IPS DF 4.7 (cell line): ENCODE data around the gene CST3.
"Not testable (repeated sequence)": the region's sequence is repeated elsewhere in the genome, so short reads cannot be mapped to it uniquely, and the experiment has no call there.

Experiments
- DNase-seq: peaks from one replicate; pipeline ENCODE4 v3.0.0-alpha.2; 2013; ENCODE audit warnings: low spot score; ENCODE audit errors: extremely low read depth

Gene CST3

GRCh38 chr20:23662276-23662870 is 24.6 kb upstream of the CST3 start:
- DNase-seq: no peak

- DNase-seq: no peak
Measured at GRCh38 chr20:23661002-23661429, 23.3 kb upstream of the CST3 start.

DNA sequence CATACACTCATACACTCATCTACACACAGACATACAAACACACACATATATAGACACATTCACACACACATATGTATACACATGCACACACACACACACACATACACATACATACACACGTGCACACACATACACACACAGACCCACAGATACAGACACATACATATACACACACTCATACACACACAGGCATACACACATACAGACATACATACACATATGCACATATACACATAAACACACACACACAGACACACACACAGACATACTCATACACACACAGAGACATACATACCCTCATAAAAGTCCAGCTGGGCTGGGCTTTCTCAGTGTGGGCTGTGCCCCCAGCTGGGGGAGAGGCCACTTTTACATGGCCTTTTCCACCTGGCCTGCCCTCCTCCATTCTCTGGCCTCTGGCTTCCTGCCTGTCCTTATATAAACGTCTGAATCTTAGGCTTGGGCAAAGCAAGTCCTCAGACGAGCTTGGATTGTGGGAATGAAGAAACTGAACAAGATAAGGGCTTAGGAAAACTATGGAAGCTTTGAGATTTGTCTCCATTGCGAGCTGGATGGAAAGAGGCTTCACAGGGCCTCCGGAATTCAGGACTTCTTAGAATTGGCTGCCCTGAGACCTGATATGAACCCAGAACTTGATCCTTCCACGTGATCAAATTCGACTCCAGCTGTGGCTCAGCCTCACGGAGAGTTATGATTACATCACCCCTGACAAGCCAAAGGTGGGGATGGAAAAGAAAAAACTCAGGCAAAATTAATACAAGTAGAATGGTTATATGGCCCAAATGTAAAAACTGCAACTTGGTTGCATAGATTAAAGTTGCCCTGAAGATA is 22.5 kb upstream of the CST3 start:
- no peak for DNase-seq

GRCh38 chr20:23659610-23659988 is 21.8 kb upstream of the CST3 start:
- not testable (repeated sequence) for DNase-seq

GRCh38 chr20:23658989-23659609 is 21.3 kb upstream of the CST3 start:
- DNase-seq: no peak

DNA sequence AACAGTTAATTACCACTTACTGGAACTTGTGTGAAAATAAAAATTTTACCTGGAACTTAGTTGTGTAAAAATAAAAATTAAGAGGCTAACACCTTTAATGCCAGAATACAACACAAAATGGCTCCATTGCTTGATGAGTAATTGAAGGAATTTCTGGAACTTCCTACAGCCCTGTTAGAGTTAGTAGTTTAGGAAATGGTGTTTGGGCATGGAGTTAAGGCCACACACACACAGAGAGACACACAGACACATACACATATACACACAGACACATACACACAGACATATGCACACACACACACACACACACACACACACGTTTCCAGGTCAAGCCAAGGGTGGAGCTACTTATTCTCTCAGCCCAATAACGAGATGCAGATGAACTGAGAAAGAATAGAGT is 20.6 kb upstream of the CST3 start:
- no peak for DNase-seq

- DNase-seq: no peak
Measured at GRCh38 chr20:23657202-23657601, 19.4 kb upstream of the CST3 start.

- no peak for DNase-seq
Measured at GRCh38 chr20:23656372-23656771, 18.6 kb upstream of the CST3 start.

DNA sequence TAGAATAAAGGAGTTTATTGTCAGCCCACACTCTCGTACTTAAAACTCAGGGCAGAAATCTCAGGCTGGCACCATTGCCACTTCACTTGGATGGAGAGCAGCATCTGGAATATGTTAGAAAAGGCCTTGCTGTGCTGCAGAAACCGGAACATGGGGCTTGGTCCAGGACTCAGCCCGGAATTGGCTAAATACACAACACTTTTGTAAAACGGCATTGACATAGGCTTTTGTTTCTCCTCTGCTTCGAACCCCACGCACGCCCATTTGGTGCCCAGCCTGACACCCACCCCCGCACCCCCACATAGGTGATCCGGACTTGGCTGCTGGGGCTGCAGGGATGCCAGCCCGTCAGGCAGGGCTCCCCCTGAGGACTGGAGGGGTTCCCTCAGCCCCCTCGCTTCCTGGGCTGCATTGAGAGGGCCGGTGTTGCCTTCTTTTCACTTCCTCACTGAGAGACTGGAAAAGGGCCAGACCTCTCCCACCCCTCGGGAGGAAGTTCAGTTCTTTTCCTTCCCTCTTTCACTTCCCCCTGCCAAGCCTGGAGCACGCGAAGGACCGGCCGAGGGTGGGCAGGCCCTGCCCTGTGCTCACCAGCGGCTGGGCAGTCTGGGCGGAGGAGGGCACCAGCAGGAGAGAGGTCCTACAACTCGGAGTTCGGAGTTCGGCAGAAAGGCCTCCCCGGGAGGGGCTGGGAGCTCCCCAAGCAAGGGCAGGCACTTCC is 17.9 kb upstream of the CST3 start:
- DNase-seq: no peak

DNA sequence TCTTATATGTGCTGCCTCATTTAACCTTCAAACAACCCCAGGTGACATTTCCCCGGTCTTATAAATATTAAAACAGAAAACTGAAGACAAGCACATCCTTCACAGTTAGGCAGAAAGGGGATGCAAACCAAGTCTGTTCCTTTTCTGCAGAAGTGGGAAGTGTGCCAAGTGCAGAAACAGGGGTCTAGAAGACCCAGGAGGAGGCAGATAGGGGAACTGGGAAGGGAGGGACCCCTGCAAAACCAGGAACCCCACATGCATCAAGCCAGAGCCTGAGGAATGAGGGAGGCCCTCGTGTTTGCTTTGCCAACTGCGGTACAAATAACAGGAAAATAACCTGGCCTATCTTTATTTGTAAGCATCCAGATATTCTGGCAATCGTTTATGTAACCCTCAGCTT is 17.0 kb upstream of the CST3 start:
- no peak for DNase-seq

GRCh38 chr20:23654000-23654399 is 16.2 kb upstream of the CST3 start:
- no peak for DNase-seq

DNA sequence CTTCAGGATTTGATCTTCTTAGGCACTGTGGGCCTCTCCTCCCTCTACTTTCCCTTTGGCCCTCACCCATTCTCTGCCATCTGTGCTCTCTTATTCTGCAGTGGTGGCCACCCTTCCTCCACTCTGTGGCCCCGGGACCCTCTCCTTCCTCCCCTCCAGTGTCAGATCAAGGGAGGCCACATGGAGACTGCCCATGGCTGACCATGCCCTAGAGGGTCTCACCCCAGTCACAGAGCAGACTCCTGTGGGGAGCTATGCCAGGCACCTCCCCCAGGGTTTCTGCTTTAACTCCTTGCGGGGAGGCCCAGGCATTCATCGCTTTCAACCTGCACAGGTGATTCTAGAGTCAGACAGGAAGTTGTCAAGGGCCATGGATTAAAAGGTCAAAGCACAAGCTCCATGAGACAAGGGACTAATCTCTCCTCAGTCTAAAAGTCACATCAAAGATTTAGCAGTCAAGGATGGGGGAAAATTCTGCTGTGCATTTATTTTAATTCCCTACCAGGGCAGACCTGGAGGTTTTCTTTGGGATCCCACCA is 15.7 kb upstream of the CST3 start:
- no peak for DNase-seq

DNA sequence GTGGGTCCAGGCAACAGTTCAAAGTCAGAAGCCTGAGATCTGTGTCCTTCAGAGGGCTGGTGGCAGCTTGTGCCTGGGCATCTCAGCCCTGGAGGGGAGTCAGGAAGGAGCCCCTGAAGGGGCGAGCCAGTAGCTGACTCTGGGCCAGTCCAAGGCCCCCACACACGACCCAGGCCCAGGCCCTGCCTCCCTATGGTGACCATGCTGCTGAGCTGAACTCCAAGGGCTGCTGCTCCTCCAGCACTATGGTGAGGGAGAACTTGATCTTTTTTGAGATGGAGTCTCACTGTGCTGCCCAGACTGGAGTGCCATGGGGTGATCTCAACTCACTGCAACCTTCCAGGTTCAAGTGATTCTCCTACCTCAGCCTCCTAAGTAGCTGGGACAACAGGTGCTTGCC is 15.2 kb upstream of the CST3 start:
- DNase-seq: no peak

DNA sequence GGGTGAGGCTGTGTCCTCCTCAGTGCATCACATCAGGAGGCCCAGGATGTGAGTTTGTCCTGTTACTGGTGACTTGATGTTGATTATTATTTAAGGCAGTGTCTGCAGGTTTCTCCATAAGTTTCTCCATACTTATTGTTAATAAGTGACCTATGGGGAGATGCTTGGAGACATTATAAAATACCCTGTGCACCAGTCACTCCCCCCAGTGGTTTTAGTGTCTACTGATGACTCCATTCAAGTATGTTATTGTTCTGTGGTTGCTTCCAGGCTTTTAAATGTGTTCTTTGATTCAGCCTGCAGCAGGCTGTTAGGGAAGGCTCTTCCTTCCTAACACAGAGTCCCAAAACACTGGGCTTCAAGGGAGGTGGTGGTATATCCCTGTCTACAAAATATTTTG is 14.6 kb upstream of the CST3 start:
- no peak for DNase-seq

GRCh38 chr20:23651117-23651516 is 13.4 kb upstream of the CST3 start:
- DNase-seq: no peak

GRCh38 chr20:23649830-23650417 is 12.2 kb upstream of the CST3 start:
- DNase-seq: no peak

GRCh38 chr20:23649242-23649641 is 11.5 kb upstream of the CST3 start:
- no peak for DNase-seq

GRCh38 chr20:23647346-23647745 is 9.6 kb upstream of the CST3 start:
- DNase-seq: no peak

GRCh38 chr20:23646106-23646873 is 8.5 kb upstream of the CST3 start:
- no peak for DNase-seq

GRCh38 chr20:23645575-23645974 is 7.8 kb upstream of the CST3 start:
- DNase-seq: no peak

GRCh38 chr20:23644164-23644563 is 6.4 kb upstream of the CST3 start:
- no peak for DNase-seq
